8988T (cell line): Measurements from ENCODE around the gene PALLD.

Experiments
- DNase-seq: peaks from one replicate; pipeline ENCODE4 v3.0.0; 2011

PALLD gene

DNA sequence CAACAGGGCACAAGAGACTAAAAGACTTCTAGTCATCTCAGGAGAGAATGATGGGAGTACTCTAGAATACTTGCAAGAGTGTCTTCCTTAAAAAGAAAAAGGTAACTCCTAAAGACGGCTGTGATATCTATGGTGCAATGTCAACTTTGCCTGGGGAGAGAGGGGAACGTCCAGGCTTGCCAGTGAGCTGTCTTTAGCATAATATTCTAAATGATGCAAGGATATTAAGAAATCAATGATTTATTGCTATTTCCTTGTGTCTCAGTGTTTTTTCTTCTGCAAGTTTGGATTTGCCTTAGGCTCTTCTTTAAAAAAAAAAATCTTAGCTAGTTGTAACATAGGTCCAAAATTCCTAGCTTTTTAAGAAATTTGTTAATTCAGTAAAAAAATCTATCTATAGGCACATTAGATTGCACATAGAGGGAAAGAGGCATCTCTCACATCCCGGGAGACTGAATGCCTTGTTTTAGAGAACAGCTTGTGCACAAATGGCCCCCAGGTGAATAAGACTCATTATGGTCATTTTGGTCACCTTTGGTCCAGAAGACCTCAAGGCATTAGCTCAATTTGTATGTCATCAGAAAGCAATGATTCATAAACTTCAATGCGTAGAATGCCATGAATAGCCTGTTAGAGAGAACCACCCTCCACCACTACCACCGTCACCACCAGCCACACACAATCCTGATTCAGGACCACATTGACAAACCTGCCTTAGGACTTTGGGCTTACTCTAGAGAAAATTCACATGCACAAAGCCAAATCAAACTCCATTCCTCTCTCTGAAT is 104.1 kb downstream of the PALLD start:
- no peak for DNase-seq

DNA sequence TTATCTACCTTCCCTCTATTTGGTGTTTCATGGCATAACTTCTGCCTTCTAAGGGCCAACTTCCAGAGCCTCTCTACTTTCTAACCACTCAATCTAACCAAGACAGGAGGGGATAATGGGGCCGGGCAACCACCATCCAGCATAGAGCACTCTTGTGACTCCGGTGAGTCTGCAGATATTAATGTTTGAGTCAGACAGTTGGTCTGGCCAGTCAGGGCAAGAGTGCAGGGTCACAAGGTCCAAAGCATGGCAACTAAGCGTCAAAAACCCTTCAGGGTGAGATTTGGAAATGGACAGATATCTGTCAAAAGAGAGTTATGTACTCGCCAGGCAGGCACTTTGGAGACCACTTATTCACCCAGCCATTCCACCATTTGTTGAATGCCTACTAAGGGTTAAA is 105.0 kb downstream of the PALLD start:
- no peak for DNase-seq

DNA sequence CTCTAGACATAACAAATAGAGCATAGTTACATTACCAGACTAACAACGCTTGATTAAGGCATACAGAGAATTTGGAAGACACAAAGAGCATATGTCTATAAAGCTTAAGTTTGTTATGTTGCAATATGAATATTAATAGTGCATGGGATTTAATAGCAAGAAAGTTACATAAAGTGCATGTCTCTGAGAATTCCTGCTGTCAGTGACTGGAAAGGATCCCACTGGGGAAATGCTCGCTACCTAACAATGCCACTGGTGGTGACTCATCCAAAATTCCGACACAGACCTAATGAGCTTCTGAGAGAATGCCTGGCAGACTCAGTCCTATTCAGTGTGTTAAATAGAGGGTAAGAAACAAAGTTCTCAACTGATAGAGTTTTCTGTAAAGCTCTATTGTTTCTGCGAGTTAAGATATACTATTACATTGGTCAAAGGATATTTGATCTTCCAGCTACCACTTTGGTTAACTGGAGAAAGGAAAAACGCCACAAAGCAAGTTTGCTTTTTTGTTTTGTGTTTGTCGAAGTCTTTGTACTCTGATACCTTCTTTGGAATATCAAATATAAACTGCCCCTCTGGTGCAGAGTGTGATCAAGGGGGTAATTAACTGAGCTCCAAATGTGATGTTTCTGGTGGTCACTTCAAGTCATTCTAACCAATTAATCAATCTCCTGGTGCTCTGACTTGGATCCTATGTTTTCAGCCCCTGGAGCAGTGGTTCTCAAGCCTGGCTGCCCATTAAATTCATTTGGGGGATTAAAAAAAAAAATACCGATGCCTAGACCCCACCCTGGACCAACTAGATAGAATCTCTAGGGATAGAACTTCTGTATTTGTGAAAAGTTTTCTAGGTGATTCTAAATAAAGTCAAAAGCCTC is 107.9 kb downstream of the PALLD start:
- no peak for DNase-seq

DNA sequence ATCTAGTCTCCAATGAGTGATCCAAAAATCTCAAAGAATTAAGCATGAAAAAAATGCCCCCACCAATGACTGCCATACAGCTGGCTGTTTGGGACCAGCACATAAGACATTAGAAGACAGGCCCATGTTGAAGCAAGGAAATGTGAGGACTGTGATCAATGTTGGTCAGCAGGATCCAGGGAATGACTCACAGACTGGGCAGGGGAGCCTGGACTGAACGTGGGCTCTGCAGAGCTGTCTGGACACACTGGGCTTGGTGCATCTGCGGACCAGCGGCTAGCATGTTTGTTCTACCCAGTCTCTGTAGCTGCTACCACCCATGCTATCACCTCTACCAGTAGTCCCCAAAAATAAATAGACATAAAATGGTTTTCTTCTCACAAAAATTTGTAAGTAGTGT is 108.6 kb downstream of the PALLD start:
- DNase-seq: no peak

DNA sequence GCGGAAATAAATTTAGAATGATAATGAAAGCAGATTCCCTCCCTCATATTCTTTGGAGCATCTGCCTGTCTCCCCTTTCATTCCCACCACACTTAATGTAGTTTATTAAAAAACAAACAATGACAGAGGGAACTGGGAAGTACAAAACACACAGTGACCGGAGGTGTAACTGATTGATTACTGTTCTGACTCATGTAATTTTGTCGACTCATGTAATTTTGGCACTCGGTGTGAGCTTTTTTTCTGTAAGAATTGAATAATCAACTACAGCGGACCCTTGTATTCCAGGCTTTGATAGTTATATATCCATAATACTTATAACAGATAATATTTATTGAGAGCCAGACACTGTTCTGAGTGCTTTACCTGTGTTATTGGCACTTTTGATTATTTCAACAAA is 110.4 kb downstream of the PALLD start:
- DNase-seq: no peak

DNA sequence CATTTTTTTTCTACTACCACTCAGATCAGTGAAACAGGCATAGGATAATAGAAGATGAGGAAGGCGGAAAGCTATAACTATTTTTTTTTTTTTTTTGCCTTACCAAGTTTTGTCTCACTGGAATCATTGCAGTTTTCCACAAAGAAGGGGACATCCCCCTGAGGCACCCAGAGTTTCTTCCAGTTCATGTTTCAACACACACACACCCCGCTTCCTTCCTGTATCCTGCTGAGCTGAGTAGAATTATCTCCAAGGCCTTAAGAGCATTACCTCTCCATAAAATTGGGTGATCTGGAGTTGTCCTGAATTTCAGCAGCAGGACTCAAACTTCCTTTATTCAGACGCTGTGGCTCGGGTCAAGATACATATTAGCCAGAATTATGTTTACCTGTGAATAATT is 111.9 kb downstream of the PALLD start:
- DNase-seq: no peak

DNA sequence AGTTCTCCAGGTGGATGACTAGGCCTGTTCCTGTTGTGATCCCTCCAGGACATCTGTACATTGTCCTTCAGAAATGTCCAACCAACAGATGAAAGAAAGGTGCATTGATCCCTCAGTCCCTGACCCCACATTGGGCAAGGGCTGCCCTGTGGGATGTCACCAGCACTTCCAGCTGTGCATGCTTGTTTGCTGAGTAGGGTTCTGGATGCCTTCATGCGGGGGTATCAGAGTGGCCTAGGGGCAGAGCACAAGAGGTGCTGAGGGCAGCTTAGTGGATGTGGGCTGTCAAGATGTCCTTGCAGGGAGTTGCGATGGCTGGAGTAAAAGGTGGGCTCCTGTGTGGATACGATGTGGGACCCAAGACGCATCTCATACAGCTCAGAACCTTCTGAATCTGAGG is 112.5 kb downstream of the PALLD start:
- DNase-seq: no peak

DNA sequence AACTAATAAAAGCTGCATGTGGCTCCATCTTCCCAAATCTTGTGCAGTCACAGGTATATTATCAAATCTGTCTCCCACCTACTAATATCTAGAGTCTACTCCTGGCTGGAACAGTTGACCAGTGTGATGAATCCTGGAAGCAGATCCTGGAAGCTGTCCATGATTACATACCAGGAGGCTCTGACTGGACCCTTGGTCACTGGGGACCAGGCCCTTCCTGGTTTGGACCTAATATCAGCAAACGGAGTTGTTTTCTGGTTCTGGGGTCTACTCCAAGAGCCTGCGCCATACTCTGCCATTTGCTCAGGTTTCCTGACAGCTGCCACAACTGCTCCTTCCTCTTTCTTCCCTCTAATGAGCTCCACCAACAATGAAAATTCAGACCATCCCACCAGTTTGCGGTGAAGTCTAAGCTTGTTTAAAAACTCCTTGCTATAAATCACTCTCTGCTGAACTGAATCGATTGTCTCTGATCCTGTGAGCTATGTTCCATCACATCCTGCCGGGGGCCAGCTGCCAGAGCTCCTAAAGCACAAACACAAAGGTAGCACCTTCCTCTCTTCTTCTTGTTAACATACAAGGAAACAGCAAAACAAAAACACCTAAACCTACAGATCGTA is 114.2 kb downstream of the PALLD start:
- DNase-seq: no peak

DNA sequence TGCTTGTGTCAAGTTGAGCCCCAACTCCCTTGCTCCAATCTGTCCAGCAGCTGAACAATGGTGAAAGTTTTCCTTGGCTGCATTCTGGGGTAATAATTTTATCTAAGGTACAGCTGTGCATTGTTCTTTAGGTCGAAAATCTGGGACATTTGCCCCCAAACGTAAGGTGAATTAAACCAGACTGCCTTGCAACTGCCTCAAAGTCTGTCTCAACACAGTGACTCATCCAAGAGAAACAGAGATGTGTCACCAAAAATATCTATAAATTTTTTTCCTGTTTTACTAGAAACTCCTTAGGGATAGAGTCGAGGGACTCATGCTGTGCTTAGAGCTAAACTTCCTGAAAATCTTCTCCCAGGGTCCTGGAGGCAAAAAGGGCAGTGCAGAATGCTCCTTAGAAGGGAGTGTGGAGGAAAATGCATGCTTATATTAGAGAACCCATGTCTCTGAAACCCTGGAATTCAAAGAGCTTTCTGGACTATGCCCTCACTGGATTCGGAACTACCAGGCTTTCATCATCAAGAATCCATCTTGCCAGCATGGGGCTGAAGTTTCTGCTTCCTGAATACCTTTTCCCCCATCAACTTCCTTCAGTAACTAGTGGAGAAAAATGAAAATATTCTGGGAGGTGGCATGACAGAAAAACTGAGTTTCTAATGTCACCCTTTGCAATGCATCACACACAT is 115.7 kb downstream of the PALLD start:
- DNase-seq: no peak

DNA sequence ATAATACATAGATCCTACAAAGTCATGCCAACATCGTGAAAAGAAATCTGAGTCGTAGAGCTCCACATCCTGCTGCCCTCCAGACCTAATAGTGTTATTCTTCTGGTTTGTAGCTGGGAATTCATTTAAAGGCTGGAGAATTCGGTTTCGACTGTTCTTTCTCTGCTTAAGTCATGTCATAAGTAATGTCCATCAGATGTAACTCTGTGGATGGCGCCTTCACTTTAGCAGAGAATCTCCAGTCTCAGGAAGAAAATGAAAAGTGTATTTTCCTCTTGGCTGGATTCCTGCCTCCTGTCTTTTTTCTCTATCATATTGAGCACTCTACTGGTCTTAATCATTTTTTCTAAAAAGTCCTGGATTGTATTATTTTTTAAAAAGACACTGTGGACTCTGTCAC is 117.0 kb downstream of the PALLD start:
- DNase-seq: no peak

DNA sequence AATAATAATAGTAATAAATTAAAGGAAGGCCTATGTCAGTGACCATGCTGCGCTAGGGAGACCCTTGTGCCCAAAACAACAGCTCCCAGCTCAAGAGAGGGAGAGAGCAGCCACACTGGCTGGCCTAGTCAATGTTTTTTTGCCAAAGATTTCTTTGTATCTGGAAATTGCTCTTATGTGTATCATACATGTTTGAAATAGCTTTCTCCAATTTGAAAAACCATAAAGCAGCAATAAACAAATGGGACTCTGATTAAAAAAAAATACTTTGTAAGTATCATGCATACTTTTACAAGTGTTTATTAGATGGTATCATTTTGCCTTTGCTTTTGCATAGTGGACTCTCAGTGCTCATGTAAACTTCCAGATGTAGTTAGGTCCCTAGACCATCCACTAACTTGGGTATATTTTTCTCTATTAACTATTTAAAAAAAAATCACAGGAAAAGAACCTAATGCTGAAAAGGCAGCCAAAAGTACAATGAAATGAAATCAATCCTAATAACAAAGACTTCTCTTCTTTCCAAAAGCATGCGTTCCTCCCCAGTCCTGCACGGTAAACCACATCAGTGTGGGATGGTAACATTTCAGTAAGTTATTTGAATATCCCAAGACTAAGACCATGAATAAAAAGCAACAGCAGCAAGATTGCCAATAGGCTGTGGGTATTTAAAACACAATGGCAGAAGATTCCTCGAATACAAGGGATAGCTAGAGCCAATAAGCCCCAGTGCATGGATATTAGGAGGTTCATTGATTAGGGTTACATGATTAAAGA is 117.6 kb downstream of the PALLD start:
- no peak for DNase-seq

DNA sequence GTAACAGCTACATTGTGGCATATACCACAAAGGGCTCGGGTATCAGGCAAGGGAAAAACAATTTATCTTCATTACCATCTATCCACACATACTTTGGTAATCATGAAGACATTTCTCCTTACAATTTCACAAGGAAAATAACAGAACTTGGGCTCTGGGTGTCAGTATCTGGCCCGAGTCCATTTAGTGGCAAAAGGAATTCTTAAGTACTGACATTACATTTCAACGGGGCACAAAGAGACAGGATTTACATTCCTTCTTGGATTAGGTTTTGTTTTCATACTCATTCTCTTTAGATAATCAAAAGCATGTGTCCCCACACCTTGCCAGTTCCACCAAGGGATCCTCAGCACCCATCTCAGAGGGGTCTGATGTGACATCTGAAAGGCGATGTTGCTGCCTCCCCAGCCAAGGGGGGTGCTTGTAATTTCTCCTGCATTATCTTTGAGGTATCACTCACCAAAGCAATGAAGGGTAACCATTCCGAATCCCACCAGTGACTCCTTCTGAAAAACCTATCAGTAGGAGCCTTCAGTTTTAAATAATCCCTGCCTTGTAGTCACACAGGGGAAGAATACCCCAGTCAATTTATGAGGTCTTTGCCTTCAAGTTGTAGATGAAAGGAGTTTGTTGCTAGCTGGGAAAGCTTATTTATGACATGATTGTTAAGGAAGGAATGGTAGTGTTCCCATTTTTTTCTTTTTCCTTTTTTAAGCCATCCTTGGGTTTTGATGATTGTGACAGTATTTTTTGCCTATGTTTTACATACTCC is 118.6 kb downstream of the PALLD start:
- no peak for DNase-seq

DNA sequence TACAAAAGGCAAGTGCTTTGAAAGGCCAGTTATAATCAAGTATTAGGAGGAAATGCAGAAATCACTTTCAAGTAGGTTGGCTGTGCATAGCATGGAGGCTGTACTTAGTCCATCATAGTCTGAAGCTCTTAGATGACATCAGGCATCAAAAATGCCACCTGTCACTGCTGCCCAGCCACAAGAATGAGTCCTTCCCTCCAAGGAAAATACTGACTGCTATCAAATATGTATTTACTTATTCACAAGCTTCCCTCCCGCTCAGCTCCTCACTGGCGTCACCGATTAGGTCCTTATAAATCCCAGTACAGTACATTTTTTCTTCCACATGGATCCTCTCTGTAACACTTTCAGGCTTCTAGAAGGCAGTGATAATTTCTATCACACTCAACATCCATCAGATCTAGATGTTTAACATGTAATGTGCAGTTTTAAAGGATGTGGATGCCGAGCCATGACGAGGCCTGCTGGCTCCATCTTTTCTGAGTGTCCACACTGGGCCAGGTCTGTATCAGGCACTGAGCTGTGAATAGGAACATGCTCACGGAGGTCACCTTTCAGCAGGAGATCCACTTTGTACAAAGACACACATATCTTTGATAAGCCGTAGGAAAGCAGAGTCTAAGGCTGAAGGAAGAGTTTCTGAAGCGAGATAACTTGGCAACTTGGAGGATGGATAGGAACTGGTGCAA is 121.9 kb downstream of the PALLD start:
- no peak for DNase-seq

DNA sequence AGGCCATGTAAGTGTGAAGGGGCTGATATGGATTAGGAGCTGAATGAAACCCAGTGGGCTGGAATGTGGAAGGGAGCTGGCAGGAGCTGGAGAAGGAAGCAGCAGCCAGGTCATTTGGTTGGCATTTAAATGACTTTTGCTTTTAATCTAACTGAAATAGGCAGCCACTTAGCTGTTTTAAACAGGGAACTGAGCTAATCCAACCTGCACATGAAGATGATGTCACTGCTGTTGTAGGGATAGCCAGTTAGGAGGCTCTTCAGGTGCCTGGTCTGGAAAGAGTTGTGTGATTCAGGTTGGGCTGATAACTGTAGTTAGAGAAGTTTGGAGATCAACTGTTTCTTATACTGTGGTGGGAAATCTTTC is 122.4 kb downstream of the PALLD start:
- no peak for DNase-seq

DNA sequence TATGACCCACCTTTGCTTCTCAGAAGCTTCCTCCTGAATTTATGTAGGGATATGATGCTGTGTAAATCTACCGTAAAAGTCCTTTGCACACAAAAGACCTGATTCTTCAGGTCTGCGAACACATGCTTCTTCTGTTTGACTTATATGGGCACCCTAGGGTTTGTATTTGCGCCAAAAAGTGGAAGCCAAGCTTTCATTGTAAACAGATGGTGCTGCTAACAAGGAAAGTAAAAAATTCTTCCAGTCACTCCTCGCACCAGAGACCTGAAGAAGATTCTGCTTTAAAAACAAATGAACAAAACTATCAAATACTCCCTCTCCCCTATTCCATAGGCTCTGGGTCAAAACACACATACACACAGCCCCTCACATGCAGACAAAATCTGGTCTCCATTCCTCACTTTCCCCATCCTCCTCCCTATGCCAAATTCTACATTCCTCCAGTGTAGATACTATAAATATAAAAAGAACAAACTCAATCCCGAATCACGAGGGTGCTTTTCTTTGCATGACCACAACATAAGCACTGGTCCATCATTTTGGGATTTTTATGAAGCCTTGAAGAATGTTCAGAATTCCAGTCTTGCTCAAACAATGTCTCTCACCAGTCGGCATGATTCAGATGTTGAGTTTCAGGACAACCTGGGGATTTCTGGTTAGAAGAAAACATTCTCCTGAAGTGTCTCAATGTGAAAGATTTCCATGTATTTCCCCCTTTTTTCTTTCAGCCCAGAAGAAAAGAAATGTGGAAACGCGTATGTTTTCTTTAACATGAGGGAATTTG is 125.1 kb downstream of the PALLD start:
- DNase-seq: no peak

DNA sequence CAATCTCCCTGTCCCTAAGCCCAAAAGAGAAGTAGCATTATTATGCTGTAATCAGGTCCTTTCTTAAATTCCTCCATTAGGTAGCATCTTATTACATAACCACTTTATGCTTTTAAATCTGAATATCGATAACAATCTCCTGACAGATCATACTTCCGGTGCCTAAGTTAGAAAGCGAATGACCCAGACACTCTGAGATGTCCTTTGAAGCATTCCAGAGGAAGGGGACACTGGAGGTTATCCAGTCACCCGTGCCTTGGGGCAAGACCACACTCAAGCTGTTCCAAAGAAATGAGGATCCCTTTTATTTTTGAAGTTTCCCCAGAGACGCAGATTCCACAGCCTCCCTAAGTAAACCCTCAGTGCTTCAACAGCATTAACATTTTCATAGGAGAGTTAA is 125.7 kb downstream of the PALLD start:
- no peak for DNase-seq

DNA sequence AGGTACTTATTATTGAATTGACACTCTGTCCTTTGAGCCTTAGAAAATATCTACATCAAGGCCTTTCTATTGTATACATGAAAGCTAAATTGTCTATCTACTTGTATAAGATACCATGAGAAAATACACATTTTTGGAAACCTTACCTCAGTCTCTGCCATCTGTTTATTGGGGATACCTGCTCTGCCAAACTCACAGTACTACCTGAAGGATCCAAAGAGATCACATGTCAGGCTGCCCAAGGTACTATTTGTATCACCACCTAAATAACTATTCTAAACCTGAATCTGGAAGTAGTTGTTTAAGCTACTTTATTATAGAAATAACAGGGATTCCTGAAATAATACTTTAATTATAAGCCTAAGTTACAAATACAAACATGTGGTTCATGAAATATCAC is 126.2 kb downstream of the PALLD start:
- DNase-seq: no peak

DNA sequence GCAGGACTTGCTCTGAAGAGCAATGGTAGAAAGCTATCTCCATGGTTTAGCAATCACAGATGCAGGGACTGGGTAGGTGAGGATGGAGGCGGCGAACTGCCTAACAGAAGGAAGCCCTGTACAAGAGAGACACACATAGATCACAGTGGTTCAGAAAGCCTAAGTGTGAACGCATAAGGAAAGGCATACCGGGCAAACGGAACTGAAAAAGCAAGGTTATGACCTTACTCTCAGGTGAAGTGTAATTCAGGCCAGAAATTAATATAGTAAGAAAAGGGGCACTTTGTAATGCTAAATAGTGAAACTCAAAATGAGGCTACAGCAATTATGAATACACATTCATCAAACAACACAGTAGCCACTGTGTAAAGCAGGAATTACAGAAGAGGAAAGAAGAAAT is 126.6 kb downstream of the PALLD start:
- no peak for DNase-seq

DNA sequence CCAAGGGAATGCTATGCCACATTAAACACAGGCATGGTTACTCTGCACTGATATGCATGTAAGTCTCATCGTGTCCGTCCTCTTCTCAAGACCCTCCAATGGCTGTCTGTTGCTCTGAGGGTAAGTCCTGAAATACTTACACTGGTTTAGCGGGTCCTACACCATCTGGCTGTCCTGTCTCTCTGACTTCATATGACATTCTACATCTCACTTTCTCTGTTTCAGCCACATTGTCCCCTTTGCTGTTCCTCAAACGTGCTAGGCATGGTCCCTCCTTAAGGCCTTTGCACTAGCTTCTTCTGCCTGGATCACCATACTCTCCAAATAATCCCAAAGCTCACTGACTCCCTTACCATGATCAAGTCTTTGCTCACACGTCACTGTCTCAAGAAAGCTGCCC is 131.4 kb downstream of the PALLD start:
- no peak for DNase-seq

DNA sequence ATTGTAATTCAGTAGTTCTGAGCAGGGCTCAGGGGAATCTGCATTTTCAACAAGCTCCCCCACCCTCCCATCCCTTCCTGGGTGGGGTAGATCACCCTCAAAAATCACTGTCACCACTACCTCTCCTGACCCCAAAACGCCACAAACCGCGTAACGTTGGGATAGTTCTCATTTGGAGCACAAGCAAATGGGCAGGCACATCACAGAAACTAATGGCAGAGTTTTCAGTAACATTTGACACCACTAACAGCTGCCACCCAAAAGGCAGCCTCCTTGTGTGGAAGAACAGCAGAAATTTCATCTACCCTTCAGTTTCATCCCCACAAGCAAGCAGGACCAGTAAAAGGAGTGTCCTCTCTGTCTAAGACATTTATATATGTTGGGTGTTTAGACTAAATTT is 132.7 kb downstream of the PALLD start:
- no peak for DNase-seq
